Measurements from ENCODE around the gene EVX2.

Gene EVX2

DNA sequence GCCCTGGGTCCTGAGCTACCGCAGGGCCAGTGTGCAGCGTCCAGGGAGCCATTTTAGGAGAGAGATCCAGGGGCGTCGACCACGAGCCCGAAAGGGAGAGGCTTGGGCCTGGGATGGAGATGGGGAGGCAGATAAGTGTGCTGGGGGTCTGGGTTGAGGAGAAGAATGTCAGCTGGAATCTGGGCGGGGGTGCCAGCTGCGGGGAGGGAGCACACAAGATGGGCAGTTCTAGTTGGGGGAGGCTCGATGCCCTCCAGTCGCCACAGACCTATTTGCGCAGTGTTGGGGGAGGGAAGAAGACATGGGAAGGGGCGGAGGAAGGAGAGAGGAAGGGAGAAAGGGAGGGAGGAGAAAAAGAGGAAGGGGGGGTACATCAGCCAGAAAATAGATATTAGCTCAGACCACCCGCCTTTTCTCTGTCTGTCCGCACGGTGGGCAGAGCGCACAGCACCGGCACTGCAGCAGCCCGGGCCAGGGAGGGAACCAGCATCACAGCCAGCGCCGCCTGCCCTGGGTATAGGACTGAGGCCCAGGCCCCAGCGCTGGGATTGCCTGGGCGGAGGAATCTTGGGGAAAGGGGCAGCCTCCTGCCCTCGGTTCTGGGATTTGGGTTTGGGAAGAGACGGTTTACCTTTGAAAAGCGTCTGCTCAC, 21.4 kb upstream of the EVX2 start:
- peaks cover 31% of the 10 kb centered on the region for H3K4me1 Mint-ChIP-seq (ENCODE audit: low read depth)
- H3K9me3 Mint-ChIP-seq: peaks cover 6% of the 10 kb centered on the region
- H3K36me3 Mint-ChIP-seq (ENCODE audit: low read depth): peaks cover 9% of the 10 kb centered on the region
- H3K27me3 Mint-ChIP-seq: peaks cover 89% of the 10 kb centered on the region
- H3K4me3 Mint-ChIP-seq: no peak overlapping the region
- H3K27ac Mint-ChIP-seq: no peak overlapping the region

DNA sequence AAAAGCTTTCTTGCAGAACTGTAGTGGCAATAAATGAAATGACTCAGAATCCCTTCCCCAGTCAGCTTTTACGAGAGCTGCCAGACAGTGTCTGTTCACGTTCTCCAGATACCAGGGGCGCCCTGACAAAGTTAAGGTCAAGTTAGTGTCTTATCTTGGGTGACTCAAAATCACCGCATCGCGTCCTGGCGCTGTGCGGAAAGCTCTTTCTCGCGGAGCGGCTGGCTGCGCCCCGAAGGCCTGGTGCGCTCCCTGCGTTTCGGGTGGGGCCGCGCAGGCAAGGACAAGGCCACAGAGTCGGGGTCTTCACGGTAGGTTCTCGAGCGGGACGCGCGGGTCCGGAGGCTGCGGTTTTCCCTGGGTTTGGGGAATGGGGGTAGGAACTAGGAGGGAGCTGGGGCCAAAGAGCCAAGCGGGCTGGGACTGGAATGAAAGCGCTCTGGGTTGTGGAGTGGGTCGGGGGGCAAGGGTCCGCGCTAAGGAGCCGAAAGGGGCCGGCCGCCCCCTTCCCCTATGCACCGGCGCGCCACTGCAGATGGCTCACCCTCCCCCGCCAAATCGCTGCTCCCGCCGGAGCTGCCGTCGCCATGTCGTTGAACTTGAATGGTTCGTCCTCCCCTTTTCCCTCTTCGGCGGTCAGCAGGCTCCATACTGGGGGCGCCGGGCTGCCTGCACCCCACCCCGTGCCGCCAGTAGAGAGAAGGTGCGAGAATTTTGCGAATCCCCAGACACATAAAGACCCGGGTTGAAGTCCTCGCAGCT, 20.7 kb upstream of the EVX2 start:
- H3K4me3 Mint-ChIP-seq: no peak overlapping the region
- H3K9me3 Mint-ChIP-seq: peaks cover 3% of the 10 kb centered on the region
- peaks cover 86% of the 10 kb centered on the region for H3K27me3 Mint-ChIP-seq
- H3K27ac Mint-ChIP-seq: no peak overlapping the region
- H3K4me1 Mint-ChIP-seq (ENCODE audit: low read depth): peaks cover 30% of the 10 kb centered on the region
- H3K36me3 Mint-ChIP-seq (ENCODE audit: low read depth): peaks cover 8% of the 10 kb centered on the region

DNA sequence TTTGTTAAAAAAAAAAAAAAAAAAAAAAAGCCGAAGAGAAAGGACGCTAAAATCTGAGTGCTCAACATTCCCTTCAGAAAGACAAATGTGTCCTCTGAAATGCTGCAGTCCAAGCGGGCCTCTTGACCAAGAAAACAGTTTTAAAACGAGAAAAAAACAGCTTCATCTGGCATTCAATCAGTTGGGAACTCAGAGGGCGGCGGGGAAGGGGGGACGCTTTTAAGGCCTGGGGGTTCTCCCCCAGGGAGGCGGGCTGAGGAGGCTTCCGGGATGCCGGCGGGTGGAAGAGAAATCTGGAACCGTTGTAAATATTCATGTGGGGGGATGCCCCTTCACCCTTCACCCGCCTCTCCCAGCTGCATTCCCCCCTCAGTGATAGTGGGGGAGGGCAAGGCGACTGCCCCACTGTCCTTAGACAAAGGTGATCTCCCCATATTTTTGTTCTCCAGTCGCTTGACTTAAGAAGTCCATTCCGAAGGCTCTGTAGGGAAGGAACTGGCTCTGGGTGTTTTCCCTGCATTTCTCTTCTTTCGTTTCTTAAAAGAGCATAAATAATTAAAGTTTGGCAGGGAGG, 20.1 kb upstream of the EVX2 start:
- Mint-ChIP-seq H3K36me3 (ENCODE audit: low read depth) (peaks cover 1% of the 10 kb centered on the region), H3K4me3 (no peak overlapping the region), H3K27ac (no peak overlapping the region), H3K9me3 (no peaks in the 10 kb centered on the region), H3K27me3 (peaks cover 86% of the 10 kb centered on the region), H3K4me1 (ENCODE audit: low read depth) (peaks cover 23% of the 10 kb centered on the region)

DNA sequence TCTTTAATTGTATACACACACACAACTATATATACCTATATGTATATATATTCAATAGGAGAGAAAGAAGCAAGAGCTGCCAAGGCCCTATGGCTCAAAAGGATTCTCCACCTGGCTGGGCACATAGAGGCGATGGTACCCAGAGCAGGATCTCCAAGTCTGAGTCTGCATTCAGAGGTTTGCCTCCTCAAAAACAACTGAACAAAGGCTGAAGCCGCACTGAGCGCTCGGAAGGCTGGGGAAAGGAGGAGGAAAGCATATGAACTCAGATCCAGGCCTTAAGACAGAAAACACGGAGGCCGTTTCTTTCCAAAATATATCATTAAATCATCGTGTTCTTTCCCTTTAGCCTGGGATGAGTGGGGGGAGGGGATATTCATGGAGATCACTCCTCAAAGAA, 19.4 kb upstream of the EVX2 start:
- Mint-ChIP-seq H3K4me3 (no peak overlapping the region), H3K4me1 (ENCODE audit: low read depth) (peaks cover 18% of the 10 kb centered on the region), H3K27ac (no peak overlapping the region), H3K27me3 (peaks cover 83% of the 10 kb centered on the region), H3K9me3 (no peaks in the 10 kb centered on the region), H3K36me3 (ENCODE audit: low read depth) (no peaks in the 10 kb centered on the region)

DNA sequence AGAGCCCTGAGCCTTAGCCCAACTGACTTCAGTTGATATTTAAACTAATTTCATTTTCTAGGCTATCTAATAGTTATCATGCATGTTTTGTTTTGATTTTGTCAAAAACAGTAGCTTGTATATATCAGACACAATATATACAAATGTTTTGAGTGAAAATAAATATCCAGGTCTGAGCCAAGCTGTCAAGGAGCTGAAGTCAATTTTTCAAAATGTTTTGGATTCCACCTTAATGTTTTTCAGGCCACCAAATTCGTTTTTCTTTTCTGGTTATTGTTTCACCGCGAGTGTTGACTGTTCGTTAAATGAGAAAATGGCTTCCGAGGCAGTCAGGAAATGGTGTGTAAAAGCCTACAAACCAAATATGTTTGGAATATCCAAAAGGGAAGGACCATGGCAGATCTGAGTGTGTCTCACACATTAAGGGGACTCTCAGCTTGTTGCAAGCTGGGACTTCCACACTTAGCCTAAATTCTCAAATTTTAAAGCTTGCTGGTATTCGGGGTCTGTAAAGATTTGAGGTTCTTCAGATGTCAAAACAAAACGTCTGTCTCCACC, 18.6 kb upstream of the EVX2 start:
- Mint-ChIP-seq H3K36me3 (ENCODE audit: low read depth) (no peaks in the 10 kb centered on the region), H3K4me1 (ENCODE audit: low read depth) (peaks cover 26% of the 10 kb centered on the region), H3K9me3 (no peaks in the 10 kb centered on the region), H3K27me3 (peaks cover 90% of the 10 kb centered on the region), H3K27ac (no peak overlapping the region), H3K4me3 (no peak overlapping the region)

DNA sequence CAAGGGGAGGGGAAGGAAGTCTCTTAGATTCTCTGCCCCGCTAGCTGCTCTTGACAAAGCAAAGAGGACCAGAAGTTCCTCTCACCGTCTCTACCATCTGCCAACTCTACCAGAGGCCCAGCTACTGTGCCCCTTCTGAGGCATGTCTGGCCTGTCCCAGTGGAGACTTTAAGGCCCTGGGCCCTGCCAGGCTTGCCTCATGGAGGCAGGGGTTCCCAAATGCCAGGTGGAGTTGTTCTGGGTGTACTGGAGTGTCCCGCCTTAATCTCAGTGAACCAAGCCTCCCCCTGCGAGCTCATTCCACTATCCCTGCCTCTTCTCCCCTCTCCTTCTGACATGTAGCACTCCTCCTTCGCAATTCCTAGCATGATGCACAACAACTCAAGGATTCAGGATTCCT, 18.1 kb upstream of the EVX2 start:
- H3K27ac Mint-ChIP-seq: no peak overlapping the region
- peaks cover 27% of the 10 kb centered on the region for H3K4me1 Mint-ChIP-seq (ENCODE audit: low read depth)
- H3K9me3 Mint-ChIP-seq: no peaks in the 10 kb centered on the region
- peaks cover 92% of the 10 kb centered on the region for H3K27me3 Mint-ChIP-seq
- no peaks in the 10 kb centered on the region for H3K36me3 Mint-ChIP-seq (ENCODE audit: low read depth)
- no peak overlapping the region for H3K4me3 Mint-ChIP-seq

DNA sequence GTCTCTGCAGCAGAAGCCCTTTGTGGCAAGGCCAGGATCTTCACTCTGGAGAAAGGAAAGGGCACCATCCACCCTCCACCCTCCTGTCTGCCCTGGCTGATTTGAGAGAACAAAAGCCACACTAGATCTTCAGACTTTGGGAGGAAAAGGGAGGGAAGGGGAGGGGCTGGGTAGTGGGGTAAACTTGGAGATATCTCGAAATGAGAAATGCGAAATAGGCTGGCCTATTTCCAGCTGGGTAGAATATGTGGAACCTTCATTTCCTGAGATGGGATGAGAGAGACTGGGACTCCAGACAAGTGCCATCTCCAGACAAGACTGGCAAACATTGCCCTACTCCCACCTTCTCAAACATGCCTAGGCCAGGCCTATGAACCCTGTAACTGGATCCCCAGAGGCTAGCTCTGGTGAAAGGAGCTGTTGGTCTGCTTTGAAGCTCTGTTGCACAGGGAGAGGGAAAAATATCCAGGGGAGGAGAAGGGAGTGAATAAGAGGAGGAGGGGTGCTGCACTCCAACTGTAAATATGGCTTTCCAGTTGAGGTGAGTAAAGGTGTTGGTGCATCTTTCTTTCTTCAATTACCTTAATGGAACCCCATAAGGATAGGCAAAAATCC, 17.6 kb upstream of the EVX2 start:
- Mint-ChIP-seq H3K27me3 (peaks cover 94% of the 10 kb centered on the region), H3K27ac (no peak overlapping the region), H3K4me1 (ENCODE audit: low read depth) (peaks cover 29% of the 10 kb centered on the region), H3K36me3 (ENCODE audit: low read depth) (no peaks in the 10 kb centered on the region), H3K4me3 (no peak overlapping the region), H3K9me3 (no peaks in the 10 kb centered on the region)

DNA sequence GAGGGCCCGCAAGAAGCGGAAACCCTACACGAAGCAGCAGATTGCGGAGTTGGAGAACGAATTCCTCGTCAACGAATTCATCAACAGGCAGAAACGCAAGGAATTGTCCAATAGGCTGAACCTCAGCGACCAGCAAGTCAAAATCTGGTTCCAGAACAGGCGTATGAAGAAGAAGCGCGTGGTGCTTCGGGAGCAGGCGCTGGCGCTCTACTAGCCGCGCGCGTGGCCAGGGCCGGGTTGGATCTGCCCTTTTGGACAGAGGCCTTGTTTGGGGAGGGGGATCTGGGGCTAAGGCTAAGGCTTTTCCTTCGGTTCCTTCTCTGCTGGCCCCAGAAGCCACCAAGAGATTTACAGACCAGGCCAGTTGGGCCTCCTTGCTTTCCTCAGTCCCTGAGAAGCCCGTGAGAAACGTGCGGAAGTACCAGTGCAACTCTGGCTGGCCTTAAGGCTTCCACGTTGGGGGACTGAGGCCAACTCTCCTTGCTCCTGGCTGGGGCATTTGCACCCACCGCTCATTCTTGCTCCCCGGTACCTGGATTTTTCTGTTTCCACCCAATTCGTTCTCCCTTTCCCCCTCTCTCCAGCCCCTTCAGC, 16.9 kb upstream of the EVX2 start:
- no peaks in the 10 kb centered on the region for H3K9me3 Mint-ChIP-seq
- no peaks in the 10 kb centered on the region for H3K36me3 Mint-ChIP-seq (ENCODE audit: low read depth)
- peaks cover 24% of the 10 kb centered on the region for H3K4me1 Mint-ChIP-seq (ENCODE audit: low read depth)
- H3K27me3 Mint-ChIP-seq: peaks cover 94% of the 10 kb centered on the region
- H3K27ac Mint-ChIP-seq: no peak overlapping the region
- no peak overlapping the region for H3K4me3 Mint-ChIP-seq

DNA sequence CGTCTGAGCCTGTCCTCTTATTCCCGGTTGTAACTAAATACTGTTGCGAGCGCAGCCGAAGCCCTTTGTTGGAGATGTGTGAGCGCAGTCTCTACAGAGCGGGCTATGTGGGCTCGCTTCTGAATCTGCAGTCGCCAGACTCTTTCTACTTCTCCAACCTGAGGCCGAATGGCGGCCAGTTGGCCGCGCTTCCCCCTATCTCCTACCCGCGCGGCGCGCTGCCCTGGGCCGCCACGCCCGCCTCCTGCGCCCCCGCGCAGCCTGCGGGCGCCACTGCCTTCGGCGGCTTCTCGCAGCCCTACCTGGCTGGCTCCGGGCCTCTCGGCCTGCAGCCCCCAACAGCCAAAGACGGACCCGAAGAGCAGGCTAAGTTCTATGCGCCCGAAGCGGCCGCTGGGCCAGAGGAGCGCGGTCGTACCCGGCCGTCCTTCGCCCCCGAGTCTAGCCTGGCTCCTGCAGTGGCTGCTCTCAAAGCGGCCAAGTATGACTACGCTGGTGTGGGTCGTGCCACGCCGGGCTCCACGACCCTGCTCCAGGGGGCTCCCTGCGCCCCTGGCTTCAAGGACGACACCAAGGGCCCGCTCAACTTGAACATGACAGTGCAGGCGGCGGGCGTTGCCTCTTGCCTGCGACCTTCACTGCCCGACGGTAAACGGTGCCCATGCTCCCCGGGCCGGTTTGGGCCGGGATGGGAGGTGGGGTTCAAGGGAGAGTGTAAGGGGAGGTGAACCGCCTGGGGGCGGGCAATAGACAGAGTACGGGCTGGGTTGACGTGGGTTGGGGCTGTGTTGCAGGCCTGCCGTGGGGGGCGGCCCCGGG, 16.2 kb upstream of the EVX2 start, which contains the start of gene HOXD12:
TSS of gene HOXD12 (plus strand) at position 68 of the 819 bp plus-strand sequence. CDS start at position 75, 7 bp downstream.
- no peaks in the 10 kb centered on the region for H3K9me3 Mint-ChIP-seq
- H3K27ac Mint-ChIP-seq: no peak within 1 kb of the TSS
- H3K36me3 Mint-ChIP-seq (ENCODE audit: low read depth): no peaks in the 10 kb centered on the region
- peaks cover 94% of the 10 kb centered on the region for H3K27me3 Mint-ChIP-seq
- H3K4me1 Mint-ChIP-seq (ENCODE audit: low read depth): peaks cover 24% of the 10 kb centered on the region
- peak within 1 kb of the TSS; percentile 20 for H3K4me3 Mint-ChIP-seq

DNA sequence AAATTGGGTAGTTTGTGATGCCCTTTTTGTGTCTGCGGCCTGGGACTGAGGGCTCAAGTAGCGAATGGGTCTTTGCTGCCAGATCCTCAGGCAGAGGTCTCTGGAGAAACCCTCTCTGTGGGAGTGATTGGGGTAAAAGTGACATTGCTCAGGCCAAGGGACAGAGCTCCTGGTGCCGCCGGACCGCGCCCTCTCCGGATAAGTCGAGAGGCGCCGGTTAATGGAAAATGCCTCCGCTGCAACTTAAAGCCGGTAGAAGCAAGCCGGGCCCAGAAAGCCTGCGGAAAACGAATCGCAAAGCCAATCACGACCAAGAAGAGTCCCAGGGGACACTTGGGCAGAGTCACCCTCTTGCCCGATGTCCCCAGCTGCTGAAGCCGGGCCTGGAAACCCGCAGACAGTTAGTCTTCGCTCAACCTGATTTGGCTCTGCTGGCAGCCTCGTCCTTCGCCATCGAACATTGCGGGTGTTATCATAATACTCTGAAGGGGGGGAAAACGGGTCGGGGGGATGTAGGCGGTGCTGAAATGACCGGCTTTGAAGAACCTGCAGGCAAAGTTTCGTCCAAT, 15.5 kb upstream of the EVX2 start:
- Mint-ChIP-seq H3K9me3 (no peaks in the 10 kb centered on the region), H3K27ac (no peak overlapping the region), H3K27me3 (peaks cover 94% of the 10 kb centered on the region), H3K4me1 (ENCODE audit: low read depth) (peaks cover 21% of the 10 kb centered on the region), H3K36me3 (ENCODE audit: low read depth) (no peaks in the 10 kb centered on the region), H3K4me3 (peak overlapping the region; percentile 20)

DNA sequence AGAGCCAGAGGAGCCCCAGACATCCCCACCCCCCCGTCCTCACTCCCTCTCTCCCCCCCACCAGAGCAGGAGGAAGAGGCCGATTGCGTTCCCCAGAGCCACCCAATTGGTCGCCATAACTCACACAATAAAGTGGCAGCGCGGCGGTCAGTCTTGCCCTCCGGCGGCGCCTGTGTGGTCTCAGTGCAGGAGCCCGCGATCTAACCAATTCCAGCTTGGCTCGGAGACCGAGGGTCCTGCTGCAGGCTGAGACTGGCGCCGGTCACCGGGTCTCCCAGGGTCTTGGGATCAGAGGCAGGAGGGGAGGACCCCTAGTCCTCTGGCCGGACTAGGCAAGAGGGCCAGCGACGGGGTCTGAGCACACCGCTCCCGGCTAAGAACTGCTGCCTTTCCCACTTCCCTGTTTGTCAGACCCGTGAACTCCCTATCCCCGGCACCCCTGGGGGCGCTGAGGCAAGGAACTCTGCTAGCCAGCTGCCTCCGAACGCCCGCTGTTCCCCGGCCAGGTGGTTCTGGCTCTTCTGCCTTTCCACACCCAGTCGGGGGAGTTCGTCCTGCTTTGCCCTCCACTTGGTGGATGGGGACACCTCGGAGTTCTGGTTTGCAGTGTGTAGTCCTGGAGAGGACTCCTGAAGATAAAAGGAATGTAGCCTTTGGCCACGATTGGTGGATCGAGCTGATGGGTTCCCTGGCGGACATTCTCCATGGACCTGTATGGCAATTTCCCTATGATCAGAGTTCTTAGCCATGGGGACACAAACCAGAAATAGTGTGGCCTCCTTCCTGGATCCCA, 14.8 kb upstream of the EVX2 start:
- H3K4me1 Mint-ChIP-seq (ENCODE audit: low read depth): peaks cover 23% of the 10 kb centered on the region
- H3K36me3 Mint-ChIP-seq (ENCODE audit: low read depth): peaks cover 4% of the 10 kb centered on the region

DNA sequence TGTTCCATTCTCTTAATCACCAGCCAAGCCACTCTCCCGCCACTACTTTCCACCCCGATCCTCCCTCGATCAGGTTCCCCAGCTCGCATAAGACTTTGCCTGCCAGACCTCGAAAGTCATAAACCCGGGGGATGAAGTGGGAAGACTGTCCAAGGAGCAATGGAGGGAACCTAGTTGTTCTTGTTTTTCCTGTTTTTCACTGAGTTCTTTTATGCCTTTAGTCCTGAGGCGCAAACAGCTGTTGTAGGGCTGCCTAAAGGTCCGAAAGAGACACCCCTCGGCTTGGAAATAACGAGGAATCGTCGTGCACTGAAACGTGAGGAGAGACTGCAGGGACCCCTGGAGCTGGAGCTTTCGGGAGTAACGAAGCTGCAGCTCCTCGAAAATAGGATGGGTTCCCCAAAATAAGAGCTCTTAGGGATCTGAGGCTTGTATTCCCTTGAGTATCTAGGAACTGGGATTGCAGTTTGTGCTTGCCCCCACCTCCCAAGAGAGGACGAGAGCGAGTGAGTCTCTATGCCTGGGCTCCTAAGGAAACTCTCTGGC, 14.1 kb upstream of the EVX2 start:
- H3K36me3 Mint-ChIP-seq (ENCODE audit: low read depth): peaks cover 4% of the 10 kb centered on the region
- H3K27ac Mint-ChIP-seq: no peak overlapping the region

More for the DNA sequence above, 14.8 kb upstream of the EVX2 start:
- no peak overlapping the region for H3K27ac Mint-ChIP-seq
- H3K4me3 Mint-ChIP-seq: peak overlapping the region; percentile 20
- H3K27me3 Mint-ChIP-seq: peaks cover 94% of the 10 kb centered on the region
- H3K9me3 Mint-ChIP-seq: no peaks in the 10 kb centered on the region

More for the DNA sequence above, 14.1 kb upstream of the EVX2 start:
- no peaks in the 10 kb centered on the region for H3K9me3 Mint-ChIP-seq
- peaks cover 93% of the 10 kb centered on the region for H3K27me3 Mint-ChIP-seq
- peak overlapping the region; percentile 74 for H3K4me3 Mint-ChIP-seq
- peaks cover 28% of the 10 kb centered on the region for H3K4me1 Mint-ChIP-seq (ENCODE audit: low read depth)
